ENCODE data around the gene NXNL1. TPM values are rescaled to one million over a fixed set of nuclear protein-coding genes. Genes with fewer than 3 reads are reported as not detected.

The NXNL1 gene
- total RNA-seq, 6 donors from 2014 or later: not detected

GRCh38 chr19:17457616-17458015 is 3.1 kb downstream of the NXNL1 start:
- no peak for TF ChIP-seq POLR2A (IDR thresholded peaks at IDR 0.05)
- TF ChIP-seq POLR2AphosphoS5 (IDR thresholded peaks at IDR 0.05): no peak
- TF ChIP-seq, protein P1, sequence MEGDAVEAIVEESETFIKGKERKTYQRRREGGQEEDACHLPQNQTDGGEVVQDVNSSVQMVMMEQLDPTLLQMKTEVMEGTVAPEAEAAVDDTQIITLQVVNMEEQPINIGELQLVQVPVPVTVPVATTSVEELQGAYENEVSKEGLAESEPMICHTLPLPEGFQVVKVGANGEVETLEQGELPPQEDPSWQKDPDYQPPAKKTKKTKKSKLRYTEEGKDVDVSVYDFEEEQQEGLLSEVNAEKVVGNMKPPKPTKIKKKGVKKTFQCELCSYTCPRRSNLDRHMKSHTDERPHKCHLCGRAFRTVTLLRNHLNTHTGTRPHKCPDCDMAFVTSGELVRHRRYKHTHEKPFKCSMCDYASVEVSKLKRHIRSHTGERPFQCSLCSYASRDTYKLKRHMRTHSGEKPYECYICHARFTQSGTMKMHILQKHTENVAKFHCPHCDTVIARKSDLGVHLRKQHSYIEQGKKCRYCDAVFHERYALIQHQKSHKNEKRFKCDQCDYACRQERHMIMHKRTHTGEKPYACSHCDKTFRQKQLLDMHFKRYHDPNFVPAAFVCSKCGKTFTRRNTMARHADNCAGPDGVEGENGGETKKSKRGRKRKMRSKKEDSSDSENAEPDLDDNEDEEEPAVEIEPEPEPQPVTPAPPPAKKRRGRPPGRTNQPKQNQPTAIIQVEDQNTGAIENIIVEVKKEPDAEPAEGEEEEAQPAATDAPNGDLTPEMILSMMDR (IDR thresholded peaks at IDR 0.05): no peak
- TF ChIP-seq EP300 (IDR thresholded peaks at IDR 0.05): no peak
- no peak for ATAC-seq (ENCODE audit: low FRiP score in 2 of 2)
- no peak overlapping the region for H3K27ac ChIP-seq
- peaks cover 3 to 31% (median 16%) of the 10 kb centered on the region in 4 donors for H3K27me3 ChIP-seq
- H3K36me3 ChIP-seq: no peaks in the 10 kb centered on the region
- peaks cover 5 to 20% (median 8%) of the 10 kb centered on the region in 4 donors for H3K4me1 ChIP-seq
- DNase-seq: no peak
- no peaks in the 10 kb centered on the region for H3K9me3 ChIP-seq
- 38 to 52% methylated on average over 6 of the region's 6 CpGs for WGBS, 2 donors
- H3K4me3 ChIP-seq: no peak overlapping the region

DNA sequence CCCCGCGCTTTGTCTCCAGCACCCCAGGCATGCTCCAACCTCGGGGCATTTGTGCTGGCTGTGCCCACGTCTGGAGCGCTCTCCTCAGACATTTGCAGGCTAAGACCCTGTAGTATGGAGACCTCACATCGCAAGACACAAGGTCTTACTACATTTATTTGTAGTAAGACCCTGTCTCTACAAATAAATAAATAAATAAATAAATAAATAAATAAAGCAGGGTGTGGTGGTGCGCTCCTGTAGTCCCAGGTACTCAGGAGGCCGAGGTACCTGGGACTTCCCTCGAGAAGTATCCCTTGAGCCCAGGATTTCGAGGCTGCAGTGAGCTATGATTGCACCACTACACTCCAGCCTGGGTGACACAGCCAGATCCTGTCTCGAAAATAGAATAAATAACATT is 4.6 kb downstream of the NXNL1 start:
- TF ChIP-seq, protein P1 (IDR thresholded peaks at IDR 0.05): no peak
- TF ChIP-seq POLR2A (IDR thresholded peaks at IDR 0.05) (no peak), EP300 (IDR thresholded peaks at IDR 0.05) (no peak), POLR2AphosphoS5 (IDR thresholded peaks at IDR 0.05) (no peak)
- no peak overlapping the region for H3K4me3 ChIP-seq
- 64 to 65% methylated on average over 9 to 11 of the region's 11 CpGs for WGBS, 2 donors
- H3K9me3 ChIP-seq: no peaks in the 10 kb centered on the region
- ATAC-seq (ENCODE audit: low FRiP score in 2 of 2): no peak
- peaks cover 5 to 20% (median 8%) of the 10 kb centered on the region in 4 donors for H3K4me1 ChIP-seq
- DNase-seq: no peak
- H3K36me3 ChIP-seq: no peaks in the 10 kb centered on the region
- peaks cover 3 to 31% (median 16%) of the 10 kb centered on the region in 4 donors for H3K27me3 ChIP-seq
- no peak overlapping the region for H3K27ac ChIP-seq

DNA sequence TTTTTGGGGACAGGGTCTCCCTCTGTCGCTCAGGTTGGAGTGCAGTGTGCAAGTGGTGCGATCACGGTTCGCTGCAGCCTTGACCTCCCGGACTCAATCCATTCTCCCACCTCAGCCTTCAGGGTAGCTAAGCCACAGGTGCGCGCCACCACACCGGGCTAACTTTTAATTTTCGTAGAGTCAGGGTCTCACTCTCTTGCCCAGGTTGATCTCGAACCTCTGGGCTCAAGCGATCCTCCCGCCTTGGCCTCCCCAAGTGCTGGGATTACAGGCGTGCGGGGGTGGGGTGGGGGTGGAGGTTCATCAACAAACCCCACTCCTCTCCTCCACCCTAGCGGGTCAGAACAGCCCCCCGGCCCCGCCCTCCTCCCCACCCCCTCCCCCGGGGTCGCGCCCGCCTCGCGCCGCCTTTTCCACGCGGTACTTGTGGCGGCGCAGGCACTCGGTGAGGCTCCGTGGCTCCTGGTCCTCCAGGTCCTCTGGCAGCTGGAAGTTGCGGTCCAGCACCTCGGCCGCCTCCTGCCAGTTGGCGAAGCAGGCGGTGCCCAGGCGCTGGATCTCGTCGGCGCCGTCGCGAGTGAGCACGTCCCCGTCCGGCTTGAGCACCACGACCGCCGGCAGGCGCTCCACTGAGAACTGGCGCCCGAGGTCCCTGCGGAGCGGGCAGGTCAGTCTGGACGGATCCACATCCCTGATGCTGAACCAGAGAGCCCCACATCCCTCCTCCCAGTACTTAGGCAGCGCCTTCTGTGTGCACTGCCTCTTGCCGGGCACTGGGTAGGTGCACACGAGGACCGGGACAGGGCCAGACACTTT is 5.2 kb downstream of the NXNL1 start:
- Histone ChIP-seq H3K4me3 (no peak overlapping the region), H3K9me3 (no peaks in the 10 kb centered on the region), H3K36me3 (no peaks in the 10 kb centered on the region), H3K27ac (no peak overlapping the region), H3K27me3 (peaks cover 3 to 31% (median 16%) of the 10 kb centered on the region in 4 donors), H3K4me1 (peaks cover 5 to 20% (median 8%) of the 10 kb centered on the region in 4 donors)
- 16 to 36% methylated on average over 11 to 32 of the region's 58 CpGs for WGBS, 2 donors
- peak in 1 of 2 donors; percentile 84 for DNase-seq
- TF ChIP-seq, protein P1 (IDR thresholded peaks at IDR 0.05): no peak
- TF ChIP-seq POLR2A (IDR thresholded peaks at IDR 0.05) (no peak), EP300 (IDR thresholded peaks at IDR 0.05) (no peak), POLR2AphosphoS5 (IDR thresholded peaks at IDR 0.05) (no peak)
- ATAC-seq (ENCODE audit: low FRiP score in 2 of 2): no peak

- Histone ChIP-seq H3K27ac (no peak overlapping the region), H3K4me1 (peaks cover 5 to 20% (median 8%) of the 10 kb centered on the region in 4 donors), H3K27me3 (peaks cover 3 to 31% (median 16%) of the 10 kb centered on the region in 4 donors), H3K36me3 (no peaks in the 10 kb centered on the region), H3K9me3 (no peaks in the 10 kb centered on the region), H3K4me3 (no peak overlapping the region)
- ATAC-seq (ENCODE audit: low FRiP score in 2 of 2) (no peak), DNase-seq (no peak)
- 2 to 23% methylated on average over 7 to 8 of the region's 13 CpGs for WGBS, 2 donors
- TF ChIP-seq, protein P1 (IDR thresholded peaks at IDR 0.05): no peak
- TF ChIP-seq POLR2AphosphoS5 (IDR thresholded peaks at IDR 0.05) (no peak), POLR2A (IDR thresholded peaks at IDR 0.05) (no peak), EP300 (IDR thresholded peaks at IDR 0.05) (no peak)
Observed at GRCh38 chr19:17454576-17455071, 6.1 kb downstream of the NXNL1 start.
